HUES48 (cell line): ENCODE results near the gene AGPAT4.
"Not testable (repeated sequence)": the region's sequence is repeated elsewhere in the genome, so short reads cannot be mapped to it uniquely, and the experiment has no call there.

Source experiments
- H3K27ac ChIP-seq: one replicate; pipeline ENCODE4 v1.7.0; 2013; ENCODE audit warnings: low read depth, low read length, inconsistent platforms
- H3K27me3 ChIP-seq: 2 replicates; pipeline ENCODE4 v1.6.1; 2013; ENCODE audit warnings: mild to moderate bottlenecking, low read length; ENCODE audit not compliant: control insufficient read depth, insufficient read depth
- H3K36me3 ChIP-seq: 2 replicates; pipeline ENCODE4 v1.6.1; 2013; ENCODE audit warnings: low read length; ENCODE audit not compliant: control insufficient read depth, insufficient read depth
- H3K4me1 ChIP-seq: 2 replicates; pipeline ENCODE4 v1.6.1; 2013; ENCODE audit warnings: mild to moderate bottlenecking, low read length; ENCODE audit not compliant: control insufficient read depth, insufficient read depth
- H3K4me3 ChIP-seq: 2 replicates; pipeline ENCODE4 v1.5.1; 2013; ENCODE audit warnings: mild to moderate bottlenecking, low read depth, low read length
- H3K9ac ChIP-seq: 2 replicates; pipeline ENCODE4 v1.6.1; 2013; ENCODE audit warnings: mild to moderate bottlenecking, low read depth, low read length, moderate library complexity
- H3K9me3 ChIP-seq: 2 replicates; pipeline ENCODE4 v1.6.1; 2013; ENCODE audit warnings: low read length; ENCODE audit not compliant: control insufficient read depth, insufficient read depth

AGPAT4 gene

DNA sequence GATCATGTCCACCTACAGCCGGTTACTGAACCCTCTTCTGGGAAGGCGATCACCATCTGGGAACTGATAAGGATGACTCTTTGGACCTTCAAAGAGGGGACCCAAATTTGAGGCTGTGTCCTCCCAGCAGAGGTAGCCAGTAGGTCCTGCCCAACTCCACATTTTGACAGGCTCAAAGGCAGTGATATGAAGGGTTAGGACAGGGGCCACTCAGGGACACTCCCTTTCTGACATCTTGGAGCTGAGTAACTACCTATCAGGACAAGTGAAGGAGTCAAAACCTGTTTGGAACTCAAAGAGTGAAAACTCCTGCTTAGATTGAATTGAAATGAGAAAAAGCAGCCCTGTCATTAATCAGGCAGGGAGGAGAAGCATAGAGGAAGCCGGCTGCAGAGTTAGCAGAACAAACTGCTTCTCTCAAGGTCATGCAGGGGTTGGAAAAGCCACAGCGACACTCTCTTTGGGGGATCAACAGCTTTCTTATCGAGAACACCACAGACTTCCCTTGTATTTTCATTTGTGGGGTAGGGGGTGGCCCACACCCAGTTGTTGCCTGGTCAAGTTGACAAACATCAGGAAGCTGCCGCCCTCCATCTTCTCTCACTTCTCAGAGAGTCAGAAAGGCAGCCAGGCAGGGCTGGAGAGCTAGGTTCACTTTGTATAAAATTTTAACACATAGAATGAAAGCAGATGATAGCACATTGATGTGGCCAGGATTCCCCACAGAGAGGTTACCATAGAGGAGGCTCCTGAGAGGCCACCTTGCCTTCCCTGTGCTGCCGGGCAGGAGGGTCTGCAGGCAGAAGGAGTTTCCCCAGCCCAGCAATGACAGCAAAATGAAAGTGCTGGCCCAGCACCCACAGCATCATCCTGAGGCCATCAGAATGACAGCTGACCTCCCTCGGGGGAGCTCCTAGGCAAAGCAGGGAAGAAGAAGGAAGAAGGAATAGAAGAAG lies 47.6 kb downstream of the AGPAT4 start:
- H3K4me3 ChIP-seq = no peak overlapping the region
- no peak overlapping the region for H3K27ac ChIP-seq
- no peak overlapping the region for H3K9ac ChIP-seq
- no peaks in the 10 kb centered on the region for H3K9me3 ChIP-seq
- peaks cover 29% of the 10 kb centered on the region for H3K36me3 ChIP-seq
- peaks cover 13% of the 10 kb centered on the region for H3K4me1 ChIP-seq
- no peaks in the 10 kb centered on the region for H3K27me3 ChIP-seq

DNA sequence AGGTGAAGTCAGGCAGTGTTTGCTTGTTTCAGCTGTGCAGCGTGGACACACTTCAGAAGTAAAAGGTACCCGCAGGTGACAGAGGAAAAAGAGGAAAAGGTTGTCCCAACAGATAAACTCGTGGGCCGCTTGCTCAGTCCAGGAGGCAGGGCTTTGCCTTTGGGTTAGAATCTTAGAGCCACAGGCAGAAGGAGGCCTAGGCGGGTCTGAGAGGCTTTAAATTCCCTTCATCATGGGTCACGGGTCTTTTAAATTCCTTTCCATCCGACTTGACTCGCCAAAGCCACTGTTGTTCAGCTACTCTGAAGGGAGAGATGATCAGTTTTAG lies 48.2 kb downstream of the AGPAT4 start:
- Histone ChIP-seq H3K36me3 (peaks cover 25% of the 10 kb centered on the region), H3K27me3 (no peaks in the 10 kb centered on the region), H3K4me3 (no peak overlapping the region), H3K9me3 (no peaks in the 10 kb centered on the region), H3K4me1 (peaks cover 13% of the 10 kb centered on the region), H3K9ac (no peak overlapping the region), H3K27ac (no peak overlapping the region)

DNA sequence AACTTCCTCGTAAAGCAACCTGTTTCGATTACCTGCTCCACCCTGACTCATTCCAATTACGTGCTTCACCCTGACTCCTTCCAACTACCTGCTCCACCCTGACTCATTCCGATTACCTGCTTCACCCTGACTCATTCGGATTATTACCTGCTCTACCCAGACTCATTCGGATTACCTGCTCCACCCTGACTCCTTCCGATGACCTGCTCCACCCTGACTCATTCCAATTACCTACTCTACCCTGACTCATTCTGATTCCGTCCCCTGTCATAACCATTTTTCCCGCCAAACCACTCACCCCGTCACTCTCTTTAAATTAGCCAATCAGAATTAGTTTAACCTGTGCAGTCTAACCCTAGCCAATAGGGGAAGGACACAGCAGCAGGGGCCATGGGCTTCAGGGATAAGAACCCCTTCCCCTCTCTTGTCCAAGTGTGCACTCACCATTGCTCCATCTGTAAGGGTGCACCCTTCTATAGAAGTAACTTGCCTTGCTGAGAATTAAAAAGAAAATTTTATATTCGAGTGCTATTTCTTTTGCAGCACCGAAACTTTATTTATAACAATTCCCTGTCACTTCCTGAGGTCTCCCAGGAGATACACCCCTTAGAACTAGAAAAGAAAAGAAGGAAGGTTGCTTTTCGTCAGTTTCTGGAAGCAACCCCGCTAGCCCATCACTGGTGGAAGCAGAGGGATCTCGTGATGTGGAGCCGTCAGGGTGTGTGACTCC lies 48.7 kb downstream of the AGPAT4 start:
- not testable (repeated sequence) for H3K27ac ChIP-seq, H3K27me3 ChIP-seq, H3K4me3 ChIP-seq, H3K9ac ChIP-seq, H3K9me3 ChIP-seq
- Histone ChIP-seq H3K36me3 (peaks cover 21% of the 10 kb centered on the region), H3K4me1 (peaks cover 13% of the 10 kb centered on the region)

DNA sequence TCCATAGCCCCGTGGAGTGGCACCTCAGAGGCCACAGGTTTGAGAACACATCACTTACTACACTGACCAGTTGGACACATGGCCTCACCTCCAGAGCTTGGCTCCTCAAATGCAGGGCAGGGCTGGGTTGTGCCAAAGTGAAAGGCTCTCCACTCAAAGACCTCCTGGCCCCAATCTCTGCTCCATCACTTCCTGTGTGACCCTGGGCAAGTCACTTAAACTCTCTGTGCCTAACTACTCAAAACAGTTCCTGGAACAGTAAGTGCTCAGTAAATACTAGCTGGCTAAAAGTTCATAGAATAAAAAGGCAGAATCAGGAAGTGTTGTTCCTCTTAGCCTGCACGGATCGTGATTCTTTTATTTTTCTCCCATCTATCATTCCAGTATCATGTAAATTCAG lies 50.2 kb downstream of the AGPAT4 start:
- H3K27me3 ChIP-seq = no peaks in the 10 kb centered on the region
- H3K4me1 ChIP-seq = peaks cover 2% of the 10 kb centered on the region; the same call in 1 of the 2 replicates
- no peak overlapping the region for H3K27ac ChIP-seq
- H3K36me3 ChIP-seq = peaks cover 18% of the 10 kb centered on the region
- H3K9me3 ChIP-seq = peaks cover 2% of the 10 kb centered on the region; the same call in 1 of the 2 replicates
- H3K9ac ChIP-seq = no peak overlapping the region
- H3K4me3 ChIP-seq = no peak overlapping the region

DNA sequence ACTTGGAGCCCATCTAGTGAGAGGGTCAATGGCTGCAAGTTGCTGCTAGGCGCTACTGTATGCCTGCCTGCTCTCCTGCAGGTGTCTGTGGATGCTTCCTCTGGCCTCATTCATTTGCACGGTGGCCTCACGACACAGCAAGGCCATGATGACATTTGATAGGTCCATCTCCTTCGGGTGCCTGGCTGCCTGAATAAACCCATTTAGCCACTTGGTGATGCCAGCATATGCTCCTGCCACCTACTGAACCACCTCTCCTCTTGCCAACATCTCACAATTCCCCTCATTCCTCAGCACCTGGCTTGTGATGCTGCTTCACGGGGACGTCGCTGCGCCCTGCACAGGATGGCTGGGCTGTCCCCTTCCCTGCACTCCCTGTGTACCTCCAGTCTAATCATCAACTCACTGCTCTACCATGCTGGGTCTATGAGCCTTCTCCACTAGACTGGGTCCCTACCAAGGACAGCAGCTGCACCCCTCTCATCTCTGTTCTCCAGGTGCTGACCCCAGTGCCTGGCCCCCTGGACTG lies 51.1 kb downstream of the AGPAT4 start:
- H3K9me3 ChIP-seq = peaks cover 2% of the 10 kb centered on the region; the same call in 1 of the 2 replicates
- no peaks in the 10 kb centered on the region for H3K27me3 ChIP-seq
- H3K9ac ChIP-seq = no peak overlapping the region
- no peak overlapping the region for H3K27ac ChIP-seq
- H3K36me3 ChIP-seq = peaks cover 21% of the 10 kb centered on the region
- no peak overlapping the region for H3K4me3 ChIP-seq
- H3K4me1 ChIP-seq = no peaks in the 10 kb centered on the region

DNA sequence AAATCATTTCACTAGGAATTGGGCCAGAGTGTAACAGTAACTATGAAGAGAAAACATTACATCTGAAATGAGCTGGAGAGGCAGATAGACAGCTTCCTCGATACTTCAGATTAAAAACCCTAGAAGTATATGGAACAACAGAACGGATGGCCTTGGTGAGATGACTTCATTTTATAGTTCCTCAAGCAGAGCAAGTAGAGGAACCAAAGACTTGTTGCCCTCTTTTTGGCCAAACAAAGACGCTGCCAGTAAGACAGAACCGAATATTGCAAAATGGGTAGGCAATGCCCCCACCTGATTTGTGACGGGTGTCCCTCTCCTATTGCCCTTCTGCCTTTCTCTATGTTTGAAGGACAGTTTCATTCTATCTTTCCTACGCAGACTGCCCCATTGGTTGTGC lies 53.5 kb downstream of the AGPAT4 start:
- no peak overlapping the region for H3K9ac ChIP-seq
- H3K4me3 ChIP-seq = no peak overlapping the region
- H3K4me1 ChIP-seq = no peaks in the 10 kb centered on the region
- H3K27me3 ChIP-seq = no peaks in the 10 kb centered on the region
- H3K27ac ChIP-seq = no peak overlapping the region
- H3K9me3 ChIP-seq = peaks cover 11% of the 10 kb centered on the region
- H3K36me3 ChIP-seq = peaks cover 25% of the 10 kb centered on the region

DNA sequence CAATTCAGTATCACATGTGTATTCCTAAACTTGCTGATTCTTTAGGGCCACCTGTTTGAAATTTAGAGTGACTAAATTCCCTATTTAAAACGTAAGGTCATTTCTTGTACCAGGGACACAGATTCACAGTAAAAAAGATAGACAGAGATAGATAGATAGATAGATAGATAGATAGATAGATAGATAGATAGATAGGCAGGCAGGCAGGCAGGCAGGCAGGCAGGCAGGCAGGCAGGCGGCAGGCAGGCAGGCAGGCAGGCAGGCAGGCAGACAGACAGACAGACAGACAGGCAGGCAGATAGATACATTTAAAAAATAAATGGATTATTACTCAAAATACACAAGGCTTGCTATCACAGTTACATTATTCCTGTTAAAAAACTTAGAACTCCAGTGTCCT lies 54.2 kb downstream of the AGPAT4 start:
- no peaks in the 10 kb centered on the region for H3K4me1 ChIP-seq
- H3K27ac ChIP-seq = no peak overlapping the region
- no peaks in the 10 kb centered on the region for H3K27me3 ChIP-seq
- no peak overlapping the region for H3K9ac ChIP-seq
- peaks cover 25% of the 10 kb centered on the region for H3K36me3 ChIP-seq
- H3K9me3 ChIP-seq = peaks cover 15% of the 10 kb centered on the region
- no peak overlapping the region for H3K4me3 ChIP-seq

DNA sequence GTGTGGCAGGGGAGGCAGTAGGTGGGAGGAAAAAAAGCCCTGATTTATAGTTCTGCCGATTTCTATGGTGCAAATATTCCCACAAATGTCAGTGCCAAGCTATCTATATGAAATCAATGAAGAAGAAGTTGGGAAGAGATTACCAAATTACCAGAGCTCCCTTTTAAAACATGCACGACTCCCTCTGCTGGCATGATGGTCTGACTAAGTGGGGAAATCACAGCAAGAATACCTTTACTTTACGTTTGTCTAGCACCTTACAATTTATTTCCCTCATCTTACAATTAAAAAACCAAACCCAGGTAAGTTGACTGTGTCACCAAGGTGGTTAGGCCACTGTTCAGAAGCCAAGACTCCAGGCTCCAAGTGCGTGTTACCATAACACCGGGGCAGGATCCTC lies 55.6 kb downstream of the AGPAT4 start:
- Histone ChIP-seq H3K36me3 (peaks cover 25% of the 10 kb centered on the region), H3K27ac (no peak overlapping the region), H3K27me3 (no peaks in the 10 kb centered on the region), H3K9ac (no peak overlapping the region), H3K9me3 (peaks cover 27% of the 10 kb centered on the region), H3K4me1 (no peaks in the 10 kb centered on the region), H3K4me3 (no peak overlapping the region)

DNA sequence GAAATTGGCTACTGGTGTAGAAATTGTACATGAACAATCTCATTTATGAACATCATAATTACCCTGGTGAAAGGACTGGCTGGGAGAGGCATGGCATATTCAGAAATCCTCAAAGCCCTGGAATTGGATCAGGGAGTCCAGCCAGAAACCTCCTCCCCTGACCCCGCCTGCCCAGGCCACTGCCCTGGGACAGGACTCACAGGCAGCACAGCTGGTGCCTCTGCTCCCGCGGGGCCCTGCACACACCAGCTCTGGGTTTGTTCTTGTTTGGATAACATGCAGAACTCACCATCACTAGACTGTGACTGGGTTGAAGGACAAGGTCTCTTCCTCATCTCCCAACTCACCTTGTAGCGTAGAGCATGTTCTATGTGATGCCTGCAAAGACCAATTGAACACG lies 56.2 kb downstream of the AGPAT4 start:
- peaks cover 33% of the 10 kb centered on the region for H3K9me3 ChIP-seq
- peaks cover 25% of the 10 kb centered on the region for H3K36me3 ChIP-seq
- H3K4me1 ChIP-seq = no peaks in the 10 kb centered on the region
- H3K27ac ChIP-seq = no peak overlapping the region
- no peak overlapping the region for H3K4me3 ChIP-seq
- no peaks in the 10 kb centered on the region for H3K27me3 ChIP-seq
- no peak overlapping the region for H3K9ac ChIP-seq

DNA sequence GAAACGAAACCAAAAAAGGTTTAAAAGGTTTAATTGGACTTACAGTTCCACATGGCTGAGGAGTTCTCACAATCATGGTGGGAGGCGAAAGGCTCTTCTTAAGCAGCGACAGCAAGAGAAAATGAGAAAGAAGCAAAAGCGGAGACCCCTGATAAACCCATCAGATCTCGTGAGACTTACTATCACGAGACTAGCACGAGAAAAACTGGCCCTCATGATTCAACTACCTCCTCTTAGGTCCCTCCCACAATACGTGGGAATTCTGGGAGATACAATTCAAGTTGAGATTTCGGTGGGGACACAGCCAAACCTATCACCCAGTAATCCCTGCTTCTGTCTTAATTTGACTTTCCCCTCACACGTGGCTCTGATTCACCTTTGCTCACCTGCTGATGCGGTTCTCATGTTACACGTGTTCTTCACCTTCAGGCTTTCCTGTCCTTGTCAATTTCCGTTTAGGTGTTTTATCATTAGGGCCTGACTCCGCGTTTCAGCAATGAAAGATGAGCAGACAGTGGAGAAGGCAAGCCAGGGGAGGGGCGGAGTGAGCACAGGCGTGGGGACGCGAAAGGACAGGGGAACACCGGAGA lies 57.1 kb downstream of the AGPAT4 start:
- H3K9me3 ChIP-seq = peaks cover 42% of the 10 kb centered on the region
- H3K4me3 ChIP-seq = no peak overlapping the region
- no peak overlapping the region for H3K9ac ChIP-seq
- no peaks in the 10 kb centered on the region for H3K4me1 ChIP-seq
- H3K27me3 ChIP-seq = no peaks in the 10 kb centered on the region
- peaks cover 23% of the 10 kb centered on the region for H3K36me3 ChIP-seq
- no peak overlapping the region for H3K27ac ChIP-seq
